Measurements from ENCODE around the gene KCND3. TPM values are rescaled to one million over a fixed set of nuclear protein-coding genes. Genes with fewer than 3 reads are reported as not detected.

Gene KCND3
- total RNA-seq, 1 donor from 2014 or later: 5.5 TPM

DNA sequence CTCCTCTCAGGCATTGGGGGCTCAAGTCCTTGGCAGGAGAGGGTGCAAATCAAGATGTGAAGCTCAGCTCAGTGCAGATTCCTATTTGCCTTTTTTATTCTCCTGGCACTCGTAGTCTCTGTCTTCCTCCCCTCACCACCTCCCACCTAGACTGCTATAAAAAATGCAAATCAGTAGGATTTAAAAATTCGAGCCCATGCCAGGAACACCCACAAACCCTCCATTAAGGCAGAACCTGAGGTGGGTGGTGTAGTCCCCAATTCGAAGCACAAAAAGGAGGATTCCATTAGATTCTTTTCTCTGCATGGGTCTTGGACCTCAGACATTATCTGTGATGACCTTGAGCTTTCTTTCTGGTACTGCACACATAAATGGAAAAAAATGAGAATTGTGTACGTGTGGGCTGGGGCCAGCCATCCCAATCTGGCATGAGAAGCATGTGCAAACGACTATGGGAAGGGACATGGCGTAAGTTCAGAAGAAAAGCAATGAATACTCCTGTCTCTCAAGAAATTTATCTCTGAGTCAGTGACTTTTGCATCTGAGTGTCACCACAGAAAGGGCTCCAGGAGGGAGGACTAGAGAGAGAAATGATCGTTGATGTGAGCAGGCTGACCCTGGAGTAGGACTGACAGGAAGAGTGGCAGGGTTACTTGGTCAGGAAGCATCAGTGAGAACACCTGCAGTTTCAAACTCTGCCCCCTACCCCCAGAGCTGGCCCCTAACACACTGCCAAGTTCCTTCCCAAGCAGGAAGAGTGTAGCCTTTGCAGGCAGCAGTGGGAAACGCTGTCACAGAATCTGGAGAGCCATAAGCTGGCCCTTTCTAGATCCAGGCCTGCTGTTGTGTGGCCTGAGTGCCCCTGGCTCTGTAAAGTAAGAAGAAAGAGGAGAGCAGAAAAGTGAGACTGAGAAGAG is 252.0 kb downstream of the KCND3 start:
- Histone ChIP-seq H3K27ac (peak overlapping the region; percentile 90), H3K36me3 (no peaks in the 10 kb centered on the region), H3K4me1 (peaks cover 58% of the 10 kb centered on the region), H3K4me3 (peak overlapping the region; percentile 77), H3K9me3 (no peaks in the 10 kb centered on the region), H3K27me3 (ENCODE audit: low read depth) (no peaks in the 10 kb centered on the region)
- ATAC-seq: no peak
- intact Hi-C loops (cut with DNase I): no loop called here
- DNase-seq: no peak
- TF ChIP-seq, protein P1, sequence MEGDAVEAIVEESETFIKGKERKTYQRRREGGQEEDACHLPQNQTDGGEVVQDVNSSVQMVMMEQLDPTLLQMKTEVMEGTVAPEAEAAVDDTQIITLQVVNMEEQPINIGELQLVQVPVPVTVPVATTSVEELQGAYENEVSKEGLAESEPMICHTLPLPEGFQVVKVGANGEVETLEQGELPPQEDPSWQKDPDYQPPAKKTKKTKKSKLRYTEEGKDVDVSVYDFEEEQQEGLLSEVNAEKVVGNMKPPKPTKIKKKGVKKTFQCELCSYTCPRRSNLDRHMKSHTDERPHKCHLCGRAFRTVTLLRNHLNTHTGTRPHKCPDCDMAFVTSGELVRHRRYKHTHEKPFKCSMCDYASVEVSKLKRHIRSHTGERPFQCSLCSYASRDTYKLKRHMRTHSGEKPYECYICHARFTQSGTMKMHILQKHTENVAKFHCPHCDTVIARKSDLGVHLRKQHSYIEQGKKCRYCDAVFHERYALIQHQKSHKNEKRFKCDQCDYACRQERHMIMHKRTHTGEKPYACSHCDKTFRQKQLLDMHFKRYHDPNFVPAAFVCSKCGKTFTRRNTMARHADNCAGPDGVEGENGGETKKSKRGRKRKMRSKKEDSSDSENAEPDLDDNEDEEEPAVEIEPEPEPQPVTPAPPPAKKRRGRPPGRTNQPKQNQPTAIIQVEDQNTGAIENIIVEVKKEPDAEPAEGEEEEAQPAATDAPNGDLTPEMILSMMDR (IDR thresholded peaks at IDR 0.05): no peak

DNA sequence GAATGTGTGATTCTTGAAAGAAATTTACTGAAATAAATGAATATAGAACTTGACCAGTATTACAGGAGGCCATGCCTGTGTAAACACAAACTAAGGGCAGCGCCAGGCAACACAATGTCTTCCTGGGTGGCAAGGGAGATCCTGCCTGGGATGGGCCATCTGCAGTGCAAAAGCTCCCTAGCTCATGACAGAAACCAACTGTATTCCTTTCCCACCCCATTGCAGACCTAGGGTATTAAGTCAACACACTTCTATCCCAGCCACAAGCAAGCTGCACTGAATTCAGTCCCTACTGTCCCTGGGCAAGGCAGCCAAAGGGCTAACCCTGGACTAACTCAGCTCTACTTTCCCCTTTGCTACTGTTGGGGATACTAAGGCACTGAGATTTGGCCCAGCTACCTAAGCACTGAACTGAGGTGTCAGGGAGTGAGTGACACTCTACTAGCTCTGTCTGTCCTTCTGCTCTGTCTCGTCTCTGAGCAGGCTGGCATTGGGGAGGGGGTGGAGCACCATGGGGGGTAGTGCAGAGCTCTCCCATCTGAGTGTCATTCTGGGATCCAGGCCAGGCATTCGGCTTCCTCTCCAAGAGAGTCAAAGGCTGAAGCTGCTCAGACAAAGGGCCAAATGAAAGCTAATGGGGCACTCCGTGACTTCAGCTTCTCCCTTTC is 252.8 kb downstream of the KCND3 start:
- TF ChIP-seq, protein P1 (IDR thresholded peaks at IDR 0.05): no peak
- ATAC-seq (no peak), DNase-seq (no peak)
- Histone ChIP-seq H3K4me3 (no peak overlapping the region), H3K27ac (no peak overlapping the region), H3K36me3 (no peaks in the 10 kb centered on the region), H3K27me3 (ENCODE audit: low read depth) (no peaks in the 10 kb centered on the region), H3K9me3 (no peaks in the 10 kb centered on the region), H3K4me1 (peaks cover 58% of the 10 kb centered on the region)
- intact Hi-C loops (cut with DNase I): no loop called here

DNA sequence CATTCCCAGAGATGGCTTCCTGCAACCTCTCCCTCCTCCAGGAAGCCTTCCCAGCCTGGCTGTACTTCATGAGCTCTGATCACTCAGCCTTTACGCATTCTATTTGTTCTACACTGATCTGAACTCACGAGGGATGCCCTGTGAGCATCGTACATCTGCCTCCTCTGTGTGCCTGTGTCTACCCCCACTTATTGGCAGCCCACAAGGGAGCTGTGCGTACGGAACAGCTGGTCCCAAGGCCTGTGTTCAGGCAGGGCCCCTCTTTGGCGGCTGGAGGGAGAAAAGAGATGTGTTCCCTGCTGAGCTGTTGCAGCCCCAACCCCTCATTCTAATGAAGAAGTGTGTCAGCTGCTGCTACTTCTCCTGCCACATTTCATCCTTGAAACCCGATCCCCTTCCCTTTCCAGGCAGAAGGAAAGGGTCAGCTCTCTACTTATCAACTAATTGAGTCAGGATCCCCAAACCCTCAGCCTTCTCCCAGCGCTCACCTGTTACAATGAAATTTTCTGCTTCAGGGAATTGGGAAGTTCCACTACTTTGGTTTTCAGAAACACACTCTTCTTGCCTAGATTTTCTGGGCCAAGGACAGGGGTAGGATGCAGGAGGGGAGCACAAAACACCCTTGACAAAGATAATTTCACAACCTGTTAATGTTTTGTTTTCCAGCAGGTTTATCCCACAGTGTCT is 253.5 kb downstream of the KCND3 start:
- Histone ChIP-seq H3K36me3 (no peaks in the 10 kb centered on the region), H3K9me3 (no peaks in the 10 kb centered on the region), H3K27me3 (ENCODE audit: low read depth) (no peaks in the 10 kb centered on the region), H3K27ac (no peak overlapping the region), H3K4me3 (no peak overlapping the region), H3K4me1 (peaks cover 58% of the 10 kb centered on the region)
- TF ChIP-seq, protein P1 (IDR thresholded peaks at IDR 0.05): no peak
- intact Hi-C loops (cut with DNase I): no loop called here
- no peak for DNase-seq
- no peak for ATAC-seq

DNA sequence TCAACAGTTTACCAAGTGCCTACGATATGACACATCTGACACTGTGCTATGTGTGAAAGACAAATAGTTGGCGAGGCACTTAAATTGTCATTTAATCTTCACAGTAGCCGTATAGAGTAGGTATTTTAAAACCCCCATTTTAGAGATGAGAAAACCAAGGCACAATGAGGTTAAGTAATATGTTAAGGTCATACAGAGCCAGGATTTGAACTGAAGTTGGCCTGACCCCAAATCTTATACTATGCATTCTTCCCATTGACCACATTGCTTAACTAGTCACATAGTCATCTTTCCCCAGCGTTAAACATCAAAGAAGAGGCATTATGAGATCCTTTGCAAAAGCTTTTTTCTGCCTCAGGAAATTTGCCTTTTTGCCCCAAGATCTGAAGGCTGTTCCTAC is 254.1 kb downstream of the KCND3 start:
- TF ChIP-seq, protein P1 (IDR thresholded peaks at IDR 0.05): no peak
- H3K4me1 ChIP-seq: peaks cover 55% of the 10 kb centered on the region

DNA sequence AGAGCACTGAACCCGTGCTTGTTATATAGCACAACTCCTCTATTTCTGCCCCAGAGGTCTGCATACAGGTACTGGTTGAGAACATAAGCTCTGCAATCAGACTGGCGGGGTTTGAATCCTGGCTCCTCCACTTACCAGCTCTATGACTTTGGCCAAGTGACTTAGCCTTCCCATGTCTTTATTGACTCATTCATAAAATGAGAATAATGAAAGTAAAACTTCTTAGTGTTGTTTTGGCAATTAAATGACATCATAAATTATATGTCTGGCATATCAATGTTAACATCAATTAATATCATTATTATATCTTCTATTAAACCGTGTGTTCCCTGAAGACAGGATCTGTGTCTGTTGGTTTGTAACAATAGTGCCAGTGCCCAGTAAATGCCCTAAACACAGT is 254.6 kb downstream of the KCND3 start:
- ATAC-seq: no peak
- peaks cover 50% of the 10 kb centered on the region for H3K4me1 ChIP-seq
- H3K4me3 ChIP-seq: no peak overlapping the region
- intact Hi-C loops (cut with DNase I): no loop called here
- TF ChIP-seq, protein P1 (IDR thresholded peaks at IDR 0.05): no peak
- H3K27me3 ChIP-seq (ENCODE audit: low read depth): no peaks in the 10 kb centered on the region
- no peaks in the 10 kb centered on the region for H3K36me3 ChIP-seq
- no peak for DNase-seq
- peak overlapping the region; percentile 75 for H3K27ac ChIP-seq
- H3K9me3 ChIP-seq: no peaks in the 10 kb centered on the region

More for the DNA sequence above, 254.1 kb downstream of the KCND3 start:
- no peak for DNase-seq
- Histone ChIP-seq H3K9me3 (no peaks in the 10 kb centered on the region), H3K36me3 (no peaks in the 10 kb centered on the region), H3K4me3 (no peak overlapping the region), H3K27me3 (ENCODE audit: low read depth) (no peaks in the 10 kb centered on the region), H3K27ac (no peak overlapping the region)
- intact Hi-C loops (cut with DNase I): no loop called here
- ATAC-seq: no peak
